Liver (tissue), 9 donors: Measurements from ENCODE around the gene SCAF1. TPM values are rescaled to one million over a fixed set of nuclear protein-coding genes. Genes with fewer than 3 reads are reported as not detected.

Source experiments
- DNase-seq: peaks from one replicate; pipeline ENCODE4 v3.0.0-alpha.2; 2017; ENCODE audit warnings: low spot score
- H3K27ac ChIP-seq, 2 donors: one replicate each; pipeline ENCODE4 v1.7.0; 2013; ENCODE audit warnings: inconsistent platforms in 2 of 2, low read length in 2 of 2, control low read depth in 1 of 2, low read depth in 1 of 2, mild to moderate bottlenecking in 1 of 2
- H3K27me3 ChIP-seq, 4 donors: one replicate each; pipeline versions ENCODE4 v1.6.1 to v1.7.0; 2013; ENCODE audit warnings: low read length in 3 of 4, inconsistent platforms in 1 of 4, mild to moderate bottlenecking in 1 of 4, moderate library complexity in 1 of 4; ENCODE audit not compliant: control insufficient read depth in 4 of 4, insufficient read depth in 4 of 4
- H3K36me3 ChIP-seq, 4 donors: one replicate each; pipeline versions ENCODE4 v1.6.1 to v1.7.0; 2013; ENCODE audit warnings: low read length in 3 of 4, mild to moderate bottlenecking in 3 of 4, low read depth in 1 of 4, moderate library complexity in 1 of 4; ENCODE audit not compliant: control insufficient read depth in 4 of 4, insufficient read depth in 3 of 4
- H3K4me1 ChIP-seq, 4 donors: one replicate each; pipeline versions ENCODE4 v1.6.1 to v1.7.0; 2013; ENCODE audit warnings: low read length in 3 of 4, mild to moderate bottlenecking in 3 of 4, moderate library complexity in 1 of 4; ENCODE audit not compliant: control insufficient read depth in 4 of 4, insufficient read depth in 4 of 4
- H3K4me3 ChIP-seq, 3 donors: one replicate each; pipeline versions ENCODE4 v1.6.1 to v1.7.0; 2013; ENCODE audit warnings: low read length in 3 of 3, control low read depth in 1 of 3, low read depth in 1 of 3, mild to moderate bottlenecking in 1 of 3
- H3K9ac ChIP-seq, 2 donors: one replicate each; pipeline ENCODE4 v1.7.0; 2013; ENCODE audit warnings: low read length in 2 of 2, mild to moderate bottlenecking in 2 of 2, moderate library complexity in 2 of 2, control low read depth in 1 of 2, low read depth in 1 of 2
- H3K9me3 ChIP-seq, 4 donors: one replicate each; pipeline versions ENCODE4 v1.6.1 to v1.7.0; 2013; ENCODE audit warnings: low read length in 3 of 4; ENCODE audit not compliant: control insufficient read depth in 4 of 4
- ATF3 ChIP-seq: IDR thresholded peaks from 2 replicates; pipeline ENCODE4 v1.6.1; 2016; ENCODE audit warnings: antibody characterized with exemption
- CTCF ChIP-seq: fragments of 150-350 bp; IDR thresholded peaks from 2 replicates; pipeline ENCODE4 v1.5.1; 2017; ENCODE audit warnings: improper control_type of control experiment, low read depth, low read length; ENCODE audit not compliant: missing input control
- FOXA1 ChIP-seq: IDR thresholded peaks from 2 replicates; pipeline ENCODE4 v1.6.1; 2016; ENCODE audit warnings: antibody characterized with exemption
- FOXA2 ChIP-seq: IDR thresholded peaks from 2 replicates; pipeline ENCODE4 v1.6.1; 2016; ENCODE audit warnings: antibody characterized with exemption
- GABPA ChIP-seq, 2 donors: IDR thresholded peaks in 1 of 2; conservative IDR thresholded peaks in 1 of 2; 2 replicates each; pipeline ENCODE4 v1.6.1; 2016; ENCODE audit warnings: antibody characterized with exemption in 2 of 2, mild to moderate bottlenecking in 1 of 2, moderate library complexity in 1 of 2
- HNF4A ChIP-seq, 2 donors: conservative IDR thresholded peaks; 2 replicates each; pipeline ENCODE4 v1.6.1; 2016; ENCODE audit warnings: antibody characterized with exemption in 2 of 2, mild to moderate bottlenecking in 2 of 2
- JUND ChIP-seq, 2 donors: IDR thresholded peaks; 2 replicates each; pipeline ENCODE4 v1.6.1; 2016; ENCODE audit warnings: antibody characterized with exemption in 2 of 2
- MAX ChIP-seq: IDR thresholded peaks from 2 replicates; pipeline ENCODE4 v1.6.1; 2016; ENCODE audit warnings: antibody characterized with exemption
- RAD21 ChIP-seq, 2 donors: IDR thresholded peaks; 2 replicates each; pipeline ENCODE4 v1.6.1; 2016; ENCODE audit warnings: antibody characterized with exemption in 2 of 2, mild to moderate bottlenecking in 2 of 2
- REST ChIP-seq: IDR thresholded peaks from 2 replicates; pipeline ENCODE4 v1.6.1; 2016; ENCODE audit warnings: antibody characterized with exemption, mild to moderate bottlenecking
- SP1 ChIP-seq: IDR thresholded peaks from 2 replicates; pipeline ENCODE4 v1.6.1; 2018; ENCODE audit warnings: antibody characterized with exemption, mild to moderate bottlenecking
- TAF1 ChIP-seq: conservative IDR thresholded peaks from 2 replicates; pipeline ENCODE4 v1.6.1; 2016; ENCODE audit warnings: antibody characterized with exemption, mild to moderate bottlenecking
- YY1 ChIP-seq: IDR thresholded peaks from 2 replicates; pipeline ENCODE4 v1.6.1; 2016; ENCODE audit warnings: antibody characterized with exemption, mild to moderate bottlenecking
- ZBTB33 ChIP-seq: IDR thresholded peaks from 2 replicates; pipeline ENCODE4 v1.6.1; 2016; ENCODE audit warnings: antibody characterized with exemption
- WGBS: extraction: QIAGEN DNeasy Blood & Tissue Kit; methylation state at CpG from one replicate; pipeline ENCODE4 v1.1.7; 2013; 5-methylcytosine and 5-hydroxymethylcytosine counted together
- polyA plus RNA-seq, 2 donors: library from polyadenylated mRNA; stranded (reverse) in 1 of 2; unstranded in 1 of 2; fragments of 200-250 nt in 1 of 2; fragments of >200 nt in 1 of 2; fragmentation: Nextera tagmentation in 1 of 2; extraction: Ambion mirVana in 1 of 2; gene quantifications; one replicate each; pipeline versions ENCODE4 v1.2.1 to v1.2.3, GENCODE V29; 2013 to 2015
- total RNA-seq, 2 donors: library from RNA; depleted of rRNA; stranded (reverse); fragments of >200 nt; gene quantifications; one replicate each; pipeline ENCODE4 v1.2.3, GENCODE V29; 2014
- donor health status: healthy.
- donor health status: healthy.
- donor health status: healthy.
- donor health status: healthy.
- donor health status: healthy.

Gene SCAF1
- total and polyA plus RNA-seq, 4 donors: 4.6 to 17.6 (median 9.9) TPM

GRCh38 chr19:49592486-49593232 lies 49.4 kb upstream of the SCAF1 start:
- TF ChIP-seq CTCF (no peak), FOXA2 (no peak), HNF4A (conservative IDR thresholded peaks at IDR 0.05) (no peak), JUND (IDR thresholded peaks at IDR 0.05) (no peak), ZBTB33 (no peak), RAD21 (IDR thresholded peaks at IDR 0.05) (no peak), REST (no peak), YY1 (no peak), MAX (no peak), FOXA1 (no peak)
- no peaks in the 10 kb centered on the region for H3K9me3 ChIP-seq
- H3K4me1 ChIP-seq: peaks cover 0 to 21% (median 15%) of the 10 kb centered on the region in 4 donors
- H3K9ac ChIP-seq: no peak overlapping the region
- WGBS: 32% methylated on average over 28 of the region's 28 CpGs
- H3K27ac ChIP-seq: peak overlapping the region; percentile 34 to 37
- no peak for DNase-seq
- H3K36me3 ChIP-seq: peaks cover 0 to 15% (median 6%) of the 10 kb centered on the region in 4 donors
- no peaks in the 10 kb centered on the region for H3K27me3 ChIP-seq
- H3K4me3 ChIP-seq: peak overlapping the region; percentile 54 to 95 (median 87)

- peaks cover 0 to 21% (median 15%) of the 10 kb centered on the region in 4 donors for H3K4me1 ChIP-seq
- peak; percentile 95 for DNase-seq
- peaks cover 0 to 20% (median 8%) of the 10 kb centered on the region in 4 donors for H3K36me3 ChIP-seq
- H3K27ac ChIP-seq: peak overlapping the region; percentile 31 to 37
- no peaks in the 10 kb centered on the region for H3K9me3 ChIP-seq
- H3K9ac ChIP-seq: no peak overlapping the region
- peak overlapping the region in 1 of 3 donors; percentile 95 for H3K4me3 ChIP-seq
- no peaks in the 10 kb centered on the region for H3K27me3 ChIP-seq
- WGBS: 46% methylated on average over 27 of the region's 27 CpGs
- TF ChIP-seq JUND (IDR thresholded peaks at IDR 0.05) (no peak), HNF4A (conservative IDR thresholded peaks at IDR 0.05) (no peak), ATF3 (no peak), REST (no peak), YY1 (no peak), SP1 (peak; percentile 70), GABPA (IDR thresholded peaks at IDR 0.05 in 1 of 2, conservative IDR thresholded peaks at IDR 0.05 in 1 of 2) (no peak), RAD21 (IDR thresholded peaks at IDR 0.05) (no peak), FOXA2 (no peak), FOXA1 (no peak), ZBTB33 (no peak), TAF1 (no peak)
Observed at GRCh38 chr19:49593233-49594113, 48.5 kb upstream of the SCAF1 start.
